ENCODE results near the gene TAPT1. TPM values are rescaled to one million over a fixed set of nuclear protein-coding genes. Genes with fewer than 3 reads are reported as not detected.

Gene TAPT1
- total and polyA plus RNA-seq, 2 donors (not counting 3 experiments of a cell fraction or from before 2014, with no cell fraction given) = 6.9 to 17.5 TPM

DNA sequence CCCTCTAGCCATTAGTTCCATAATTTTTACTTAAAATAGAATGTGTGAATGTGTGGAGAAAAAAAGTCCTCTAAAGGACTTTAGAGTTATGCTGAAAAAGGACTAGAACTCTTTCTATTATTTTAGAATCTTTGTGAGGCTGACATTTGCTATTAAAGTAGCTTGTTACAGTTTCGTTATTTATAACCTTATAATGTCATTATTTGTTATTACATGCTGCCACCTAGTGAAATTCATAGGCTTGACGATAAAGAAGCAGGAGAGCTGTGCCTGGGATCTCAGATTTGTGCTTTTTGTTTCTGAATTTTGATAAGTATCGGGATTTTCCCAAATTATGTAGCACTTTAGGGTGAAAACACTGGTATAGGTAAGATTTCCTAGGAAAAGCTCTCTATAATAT is 38.5 kb upstream of the TAPT1 start:
- no peak overlapping the region for H3K9ac ChIP-seq (replicated peaks; ENCODE audit: extremely low read depth, insufficient read depth, low read length)

More for the DNA sequence above, 38.5 kb upstream of the TAPT1 start:
- H3K27ac ChIP-seq (ENCODE audit: insufficient read depth, low read depth, low read length) = no peak overlapping the region
- POLR2A ChIA-PET = no interaction called here
- TF ChIP-seq CTCF (IDR thresholded peaks at IDR 0.05; ENCODE audit: extremely low read depth in 1 of 2, insufficient read depth in 1 of 2, low read depth in 1 of 2, low read length in 2 of 2) = peak; percentile 20 to 21
- TF ChIP-seq POLR2AphosphoS5 (IDR thresholded peaks at IDR 0.05; ENCODE audit: insufficient read depth, low read depth, low read length) = no peak
- BruUV-seq (replicated peaks) = no TSS peak
- H4K20me1 ChIP-seq (replicated peaks; ENCODE audit: control insufficient read depth, extremely low read depth, insufficient read depth, low read length) = no peaks in the 10 kb centered on the region
- no peak overlapping the region for H2AFZ ChIP-seq (ENCODE audit: low read depth, low read length)
- no peaks in the 10 kb centered on the region for H3K9me3 ChIP-seq (replicated peaks; ENCODE audit: control insufficient read depth, insufficient read depth, low read length)
- peaks cover 0 to 9% of the 10 kb centered on the region in 2 experiments for H3K27me3 ChIP-seq (ENCODE audit: control insufficient read depth in 2 of 2, insufficient read depth in 2 of 2, low read length in 2 of 2)
- no peak overlapping the region for H3K4me2 ChIP-seq (ENCODE audit: insufficient read depth, low read length)
- H3K4me3 ChIP-seq (replicated peaks in 1 of 3; ENCODE audit: insufficient read depth in 1 of 3, low read depth in 1 of 3, low read length in 3 of 3) = no peak overlapping the region
- peak; percentile 58 for DNase-seq (ENCODE audit: low read depth, low spot score)
- no peaks in the 10 kb centered on the region for H3K9me1 ChIP-seq (replicated peaks; ENCODE audit: control insufficient read depth, extremely low read depth, insufficient read depth, low read length)
- intact Hi-C loops (cut with micrococcal nuclease) (loop anchor here (1.0 to 10.0 kb wide), 6 partner anchors 66 to 790 kb away; partner anchors contain the start of gene FGFBP2), dilution Hi-C loops (cut with MboI; ENCODE audit: extremely low pct_ligation_motif_present, low sequenced_read_pairs) (no loop called here)
- no peaks in the 10 kb centered on the region for H3K36me3 ChIP-seq (ENCODE audit: control insufficient read depth in 2 of 2, extremely low read depth in 1 of 2, insufficient read depth in 2 of 2, low read length in 2 of 2)
- CTCF ChIA-PET = interaction anchor here (0.7 to 4.2 kb wide), 58 partner anchors 9 to 1208 kb away, joined by 3 to 129 read pairs (median 4); partner anchors contain the start of genes FGFBP2 and TAPT1
- H3K4me1 ChIP-seq (ENCODE audit: control insufficient read depth, extremely low read depth, insufficient read depth, low read length) = no peaks in the 10 kb centered on the region
- no peaks in the 10 kb centered on the region for H3K79me2 ChIP-seq (ENCODE audit: control insufficient read depth, insufficient read depth, low read length)
- FAIRE-seq = peak; percentile 64
